Naive B cell (primary cell): ENCODE measurements around the gene CES4A. TPM values are rescaled to one million over a fixed set of nuclear protein-coding genes. Genes with fewer than 3 reads are reported as not detected.

Source experiments
- ATAC-seq, 2 donors: fragments of 150-1000 bp; cut with Tn5 transposase; 2 replicates each; pipeline ENCODE4 v1.10.0; 2021; ENCODE audit warnings: low read depth in 2 of 2, mild to moderate bottlenecking in 2 of 2, moderate library complexity in 2 of 2
- DNase-seq: peaks from one replicate; pipeline ENCODE4 v3.0.0; 2022
- H3K27ac Mint-ChIP-seq, 6 donors: one replicate each; pipeline ENCODE4 v1.8.0; 2020 to 2022; ENCODE audit warnings: mild to moderate bottlenecking in 6 of 6, mixed read lengths in 6 of 6, moderate library complexity in 5 of 6, inconsistent platforms in 2 of 6
- H3K27me3 Mint-ChIP-seq, 3 donors: one replicate each; pipeline ENCODE4 v1.8.0; 2021 to 2022; ENCODE audit warnings: mixed read lengths in 3 of 3, mild to moderate bottlenecking in 1 of 3
- H3K36me3 Mint-ChIP-seq, 2 donors: one replicate each; pipeline ENCODE4 v1.8.0; 2020 to 2022; ENCODE audit warnings: mixed read lengths in 2 of 2, inconsistent platforms in 1 of 2, mild to moderate bottlenecking in 1 of 2
- H3K4me1 Mint-ChIP-seq, 3 donors: one replicate each; pipeline ENCODE4 v1.8.0; 2020 to 2022; ENCODE audit warnings: mixed read lengths in 3 of 3, inconsistent platforms in 1 of 3, mild to moderate bottlenecking in 1 of 3, moderate library complexity in 1 of 3
- H3K4me3 Mint-ChIP-seq, 8 donors: one replicate each; pipeline ENCODE4 v1.8.0; 2020 to 2022; ENCODE audit warnings: mild to moderate bottlenecking in 8 of 8, mixed read lengths in 8 of 8, moderate library complexity in 8 of 8, inconsistent platforms in 2 of 8
- H3K9me3 Mint-ChIP-seq, 7 donors: one replicate each; pipeline ENCODE4 v1.8.0; 2020 to 2022; ENCODE audit warnings: mixed read lengths in 7 of 7, mild to moderate bottlenecking in 5 of 7, inconsistent platforms in 2 of 7, moderate library complexity in 1 of 7
- polyA plus RNA-seq, 6 donors: library from polyadenylated mRNA; unstranded; fragments of 300-500 nt; fragmentation: Illumina TruSeq; gene quantifications; one replicate each; pipeline ENCODE4 v1.2.3, GENCODE V29; 2021; ENCODE audit warnings: low read depth in 6 of 6

The CES4A gene
- polyA plus RNA-seq, 6 donors from 2014 or later = 0.61 to 5.8 (median 1.4) TPM

DNA sequence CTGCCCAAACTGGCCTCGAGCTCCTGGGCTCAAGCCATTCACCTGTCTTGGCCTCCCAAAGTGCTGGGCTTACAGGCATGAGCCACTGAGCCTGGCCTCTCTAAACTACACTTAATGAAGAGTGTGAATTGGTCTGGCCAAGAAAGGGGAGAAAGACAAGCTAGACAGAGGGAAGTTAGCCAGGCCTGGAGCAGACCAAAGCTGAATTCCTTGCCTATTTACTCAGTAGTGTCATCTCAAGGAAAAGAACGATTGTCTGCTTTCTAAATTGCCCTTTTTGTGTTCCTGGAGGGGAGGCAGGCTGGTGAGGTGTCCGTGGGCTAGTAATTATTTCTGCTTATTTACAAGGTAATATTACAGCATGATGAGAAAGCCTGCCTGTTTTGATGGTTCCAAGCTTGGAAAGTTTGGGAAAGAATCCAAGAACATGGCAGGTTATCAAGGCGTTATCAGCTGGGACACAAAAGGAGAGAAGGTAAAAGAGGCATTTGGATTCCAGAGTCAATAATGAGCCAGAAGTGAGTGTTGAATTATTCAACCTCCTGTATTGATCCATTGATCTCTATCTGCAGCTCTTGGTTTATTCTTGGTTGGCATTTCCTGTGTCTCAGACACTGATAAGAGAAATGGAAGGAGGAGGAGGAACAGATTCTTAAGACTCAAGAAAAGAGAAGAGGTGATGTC is 34.3 kb downstream of the CES4A start:
- Mint-ChIP-seq H3K4me3 (no peak overlapping the region), H3K4me1 (peaks cover 0 to 6% (median 2%) of the 10 kb centered on the region in 3 donors), H3K27ac (no peak overlapping the region), H3K9me3 (no peaks in the 10 kb centered on the region), H3K36me3 (no peaks in the 10 kb centered on the region), H3K27me3 (no peaks in the 10 kb centered on the region)
- DNase-seq (no peak), ATAC-seq (no peak)

DNA sequence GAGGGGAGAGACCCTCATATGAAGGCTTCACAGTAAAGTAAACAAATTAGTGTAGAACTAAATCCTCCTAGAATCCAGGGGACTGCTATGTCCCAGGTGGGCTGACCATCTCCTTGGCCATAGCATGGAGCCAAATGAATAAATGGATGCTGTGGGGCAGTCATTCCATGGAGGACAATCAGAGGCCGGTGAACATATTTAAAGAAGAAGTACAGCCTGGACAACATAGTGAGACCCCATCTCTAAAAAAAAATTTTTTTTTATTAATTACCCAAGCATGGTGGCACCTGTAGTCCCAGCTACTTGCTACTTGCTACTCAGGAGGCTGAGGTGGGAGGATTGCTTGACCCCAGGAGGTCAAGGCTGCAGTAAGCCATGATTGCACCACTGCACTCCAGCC is 35.3 kb downstream of the CES4A start:
- Mint-ChIP-seq H3K4me1 (peaks cover 0 to 8% (median 6%) of the 10 kb centered on the region in 3 donors), H3K9me3 (no peaks in the 10 kb centered on the region), H3K4me3 (peak overlapping the region in 1 of 8 donors; percentile 21), H3K36me3 (no peaks in the 10 kb centered on the region), H3K27me3 (no peaks in the 10 kb centered on the region), H3K27ac (peak overlapping the region in 1 of 6 donors; percentile 61)
- DNase-seq (no peak), ATAC-seq (no peak)

DNA sequence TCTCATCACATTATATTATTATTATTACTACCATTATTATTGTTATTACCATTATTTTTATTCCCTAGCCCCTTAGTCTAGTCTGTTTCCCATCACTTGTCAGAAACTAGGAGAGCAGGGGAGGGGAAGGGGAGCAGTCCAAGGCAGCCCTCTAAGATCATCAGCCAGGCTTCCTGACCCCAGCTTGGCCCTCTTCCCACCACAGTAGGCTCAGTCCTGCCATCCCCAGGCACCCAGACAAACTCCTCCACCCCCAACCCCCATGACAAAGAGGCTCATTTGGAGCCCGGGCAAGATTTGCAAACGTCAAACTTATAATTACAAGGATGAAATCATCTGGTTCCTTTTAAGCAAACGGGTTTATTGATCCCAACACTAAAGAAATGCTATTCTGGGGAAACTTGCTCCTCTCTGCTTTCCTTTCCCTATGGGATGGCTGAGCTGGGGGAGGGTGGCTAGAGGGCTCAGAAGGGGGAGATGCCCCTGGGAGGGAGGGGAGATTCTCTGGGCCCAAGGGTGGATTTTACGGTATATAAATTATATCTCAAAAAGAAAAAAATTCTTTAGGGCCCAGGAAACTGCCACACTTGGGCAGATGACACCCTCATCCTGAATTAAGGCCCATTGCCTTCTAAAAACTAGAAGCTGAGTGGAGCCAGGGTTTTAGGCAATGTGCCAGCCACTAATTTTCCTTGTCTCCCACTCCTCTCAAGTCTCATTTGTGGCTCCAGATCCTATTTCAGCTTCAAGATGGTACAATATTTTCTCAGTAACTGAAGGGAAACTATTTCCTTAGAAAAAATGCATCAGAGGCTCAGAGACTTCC is 36.2 kb downstream of the CES4A start:
- Mint-ChIP-seq H3K36me3 (no peaks in the 10 kb centered on the region), H3K27me3 (no peaks in the 10 kb centered on the region), H3K4me3 (no peak overlapping the region), H3K4me1 (peaks cover 0 to 8% (median 6%) of the 10 kb centered on the region in 3 donors), H3K27ac (no peak overlapping the region), H3K9me3 (no peaks in the 10 kb centered on the region)
- DNase-seq (no peak), ATAC-seq (no peak)

DNA sequence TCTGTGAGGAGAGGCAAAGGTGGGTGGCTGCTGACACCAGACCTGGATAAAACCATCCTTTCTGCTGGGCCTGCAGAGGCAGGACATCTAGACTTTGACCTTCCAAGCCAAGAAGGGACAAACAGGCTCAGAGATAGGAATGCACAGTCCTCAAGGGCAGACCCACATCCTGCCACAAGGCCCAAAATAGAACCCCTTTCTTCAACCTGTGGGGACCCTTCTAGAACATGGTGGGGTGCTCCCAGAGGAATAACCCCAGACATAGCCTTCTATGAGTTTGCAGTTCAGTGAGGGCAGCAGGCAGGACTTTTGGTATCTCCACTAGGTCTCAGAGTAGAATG is 36.8 kb downstream of the CES4A start:
- Mint-ChIP-seq H3K27me3 (no peaks in the 10 kb centered on the region), H3K36me3 (no peaks in the 10 kb centered on the region), H3K9me3 (no peaks in the 10 kb centered on the region), H3K27ac (no peak overlapping the region), H3K4me1 (peaks cover 1 to 10% (median 6%) of the 10 kb centered on the region in 3 donors), H3K4me3 (peak overlapping the region in 2 of 8 donors; percentile 59 to 78)
- DNase-seq = no peak
- ATAC-seq = no peak

DNA sequence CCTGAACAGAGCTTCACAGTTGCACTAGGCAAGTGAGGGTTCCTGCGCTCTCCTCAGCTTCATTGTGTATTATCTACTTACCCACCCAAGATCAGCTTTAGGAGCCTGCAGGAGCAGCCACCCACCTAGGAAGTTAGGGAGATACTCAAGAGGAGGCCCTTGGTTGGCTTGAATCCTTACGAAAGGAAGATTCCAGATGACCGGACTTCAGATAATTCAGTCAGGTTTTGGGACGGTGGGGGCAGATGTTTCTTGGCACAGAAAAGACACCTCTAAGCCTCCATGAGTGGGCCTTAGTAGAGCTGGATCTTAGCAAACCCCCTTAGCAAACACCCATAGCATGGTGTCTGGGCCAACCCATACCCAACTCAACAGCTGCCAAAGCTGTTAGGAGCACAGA is 38.2 kb downstream of the CES4A start:
- Mint-ChIP-seq H3K27ac (no peak overlapping the region), H3K9me3 (no peaks in the 10 kb centered on the region), H3K4me1 (peaks cover 5 to 22% (median 7%) of the 10 kb centered on the region in 3 donors), H3K27me3 (no peaks in the 10 kb centered on the region), H3K36me3 (no peaks in the 10 kb centered on the region), H3K4me3 (peak overlapping the region in 2 of 8 donors; percentile 40 to 66)
- ATAC-seq (no peak), DNase-seq (no peak)

DNA sequence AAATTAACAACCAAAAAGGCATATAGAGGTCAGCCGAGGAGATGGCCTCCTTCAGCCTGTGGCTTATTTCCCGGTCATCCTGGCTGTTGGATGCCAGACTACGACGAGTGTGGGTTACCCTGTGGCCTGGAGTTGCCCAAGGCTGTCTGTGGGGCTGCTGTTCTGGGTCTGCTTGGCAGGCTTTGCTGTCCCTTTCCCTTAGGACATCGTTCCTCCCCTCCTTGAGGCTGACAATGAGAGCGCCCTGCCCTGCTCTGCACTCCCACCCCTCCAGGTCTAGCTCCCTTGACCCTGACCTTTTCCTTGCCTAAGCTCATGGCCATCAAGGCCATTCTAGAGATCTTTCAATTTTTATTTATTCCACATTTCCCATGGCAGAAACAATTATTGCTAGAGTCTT is 38.7 kb downstream of the CES4A start:
- DNase-seq (no peak), ATAC-seq (no peak)
- H3K36me3 Mint-ChIP-seq = no peaks in the 10 kb centered on the region
- H3K27ac Mint-ChIP-seq = peak overlapping the region in 2 of 6 donors; percentile 2 to 79
- peaks cover 10 to 27% (median 11%) of the 10 kb centered on the region in 3 donors for H3K4me1 Mint-ChIP-seq
- H3K9me3 Mint-ChIP-seq = no peaks in the 10 kb centered on the region
- H3K27me3 Mint-ChIP-seq = no peaks in the 10 kb centered on the region
- H3K4me3 Mint-ChIP-seq = peak overlapping the region in 4 of 8 donors; percentile 35 to 61 (median 48)

DNA sequence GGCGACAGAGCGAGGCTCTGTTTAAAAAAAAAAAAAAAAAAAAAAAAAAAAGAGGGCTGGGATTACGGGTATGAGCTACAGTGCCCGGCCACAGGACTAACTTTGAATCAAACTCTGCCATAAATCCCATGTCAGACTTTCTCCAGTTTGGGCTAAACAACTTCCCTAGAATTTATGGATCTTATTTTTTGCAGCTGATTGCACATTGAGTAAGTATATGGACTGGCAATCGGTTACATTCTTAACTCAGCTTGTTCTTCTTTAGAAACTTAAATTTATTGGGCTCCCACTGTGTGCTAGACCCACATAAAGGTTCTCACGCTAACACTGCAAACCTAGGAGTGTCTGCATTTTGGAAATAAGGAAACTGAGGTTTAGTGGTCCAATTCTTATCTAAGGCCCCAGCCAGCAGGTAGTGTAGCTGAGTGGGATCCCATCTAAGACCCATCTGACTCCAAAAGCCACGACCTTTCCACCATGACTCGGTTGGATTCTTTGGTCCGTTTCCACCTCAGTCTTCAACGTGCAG is 39.8 kb downstream of the CES4A start:
- DNase-seq = no peak
- no peaks in the 10 kb centered on the region for H3K36me3 Mint-ChIP-seq
- H3K4me1 Mint-ChIP-seq = peaks cover 11 to 39% (median 12%) of the 10 kb centered on the region in 3 donors

DNA sequence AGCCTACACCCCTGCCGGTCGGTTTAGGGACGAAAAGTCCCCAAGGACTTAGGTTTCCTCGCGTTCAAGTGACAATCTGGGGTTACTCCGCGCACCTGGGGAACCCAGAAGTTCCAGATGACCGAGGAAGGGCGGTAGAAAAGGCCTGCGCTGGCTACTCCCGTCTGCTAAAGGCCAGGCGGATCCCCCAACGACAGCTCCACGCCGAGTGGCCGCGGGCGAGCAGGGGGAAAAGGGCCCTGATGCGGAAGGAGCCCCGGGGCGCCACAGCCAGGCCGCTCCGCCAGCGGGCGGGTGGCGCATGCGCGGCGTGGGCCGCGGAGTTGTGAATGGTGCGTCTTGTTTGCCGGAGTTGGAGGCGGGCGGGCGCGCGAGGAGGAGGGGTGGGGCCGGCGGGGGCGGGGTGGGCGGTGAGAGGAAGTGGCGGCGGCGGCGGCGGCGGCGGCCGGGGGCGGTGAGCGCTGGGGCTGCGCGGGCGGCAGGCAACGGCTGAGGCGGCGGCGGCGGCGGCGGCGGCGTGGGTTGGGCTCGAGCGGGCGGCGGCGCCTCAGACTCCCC is 40.4 kb downstream of the CES4A start, which contains the start of gene CBFB:
Gene CBFB, plus strand, starts transcription at position 454 of the 558 bp plus-strand sequence. CDS start 259 bp downstream, outside the sequence.
- H3K4me3 Mint-ChIP-seq = peak within 1 kb of the TSS; percentile 82 to 96 (median 93)
- DNase-seq (peak; percentile 96), ATAC-seq (peak; percentile 82)
- no peaks in the 10 kb centered on the region for H3K27me3 Mint-ChIP-seq
- no peaks in the 10 kb centered on the region for H3K36me3 Mint-ChIP-seq
- H3K4me1 Mint-ChIP-seq = peaks cover 11 to 43% (median 12%) of the 10 kb centered on the region in 3 donors
- no peaks in the 10 kb centered on the region for H3K9me3 Mint-ChIP-seq
- peak within 1 kb of the TSS; percentile 87 to 97 (median 97) for H3K27ac Mint-ChIP-seq

More for the DNA sequence above, 39.8 kb downstream of the CES4A start:
- no peaks in the 10 kb centered on the region for H3K27me3 Mint-ChIP-seq
- ATAC-seq = no peak
- H3K4me3 Mint-ChIP-seq = peak overlapping the region; percentile 76 to 94 (median 88)
- H3K9me3 Mint-ChIP-seq = no peaks in the 10 kb centered on the region
- peak overlapping the region; percentile 87 to 97 (median 96) for H3K27ac Mint-ChIP-seq

DNA sequence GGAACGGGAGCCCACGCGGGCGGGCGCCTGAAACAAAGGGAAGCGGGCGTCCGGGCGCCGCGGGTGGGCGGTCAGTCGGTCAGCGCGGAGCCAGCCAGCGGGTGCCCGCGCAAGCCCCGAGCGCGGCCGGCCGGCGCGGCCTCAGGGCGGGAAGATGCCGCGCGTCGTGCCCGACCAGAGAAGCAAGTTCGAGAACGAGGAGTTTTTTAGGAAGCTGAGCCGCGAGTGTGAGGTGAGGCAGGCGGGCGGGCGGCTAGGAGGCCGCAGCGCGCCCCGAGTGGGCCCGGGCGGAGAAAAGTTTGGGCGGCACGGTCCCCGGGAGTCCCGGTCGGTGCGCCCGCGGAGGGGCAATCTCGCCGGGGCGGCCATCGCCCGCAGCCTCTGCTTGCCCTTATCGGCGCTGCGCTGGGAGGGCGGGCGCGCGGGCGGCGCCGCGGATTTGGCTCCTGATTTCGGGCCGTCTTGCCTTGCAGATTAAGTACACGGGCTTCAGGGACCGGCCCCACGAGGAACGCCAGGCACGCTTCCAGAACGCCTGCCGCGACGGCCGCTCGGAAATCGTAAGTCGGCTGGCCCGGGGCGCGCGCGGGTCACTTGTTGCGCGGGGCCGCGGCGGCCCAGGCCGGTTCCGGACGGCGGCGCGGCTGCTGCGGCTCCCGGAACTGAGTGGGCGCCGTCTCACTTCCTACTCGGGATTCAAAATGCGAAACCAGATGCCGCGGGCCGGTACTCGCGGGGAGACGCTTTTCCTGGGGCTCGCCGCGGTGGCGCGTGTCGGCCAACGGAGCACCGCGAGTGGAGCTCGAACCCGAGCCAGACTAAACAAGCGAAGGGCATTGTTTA is 41.1 kb downstream of the CES4A start:
- Mint-ChIP-seq H3K4me3 (peak overlapping the region; percentile 82 to 96 (median 93)), H3K9me3 (no peaks in the 10 kb centered on the region), H3K4me1 (peaks cover 14 to 47% (median 14%) of the 10 kb centered on the region in 3 donors), H3K27me3 (no peaks in the 10 kb centered on the region), H3K27ac (peak overlapping the region in 5 of 6 donors; percentile 81 to 97 (median 89)), H3K36me3 (no peaks in the 10 kb centered on the region)
- peak; percentile 44 to 45 for ATAC-seq
- peak; percentile 65 for DNase-seq

DNA sequence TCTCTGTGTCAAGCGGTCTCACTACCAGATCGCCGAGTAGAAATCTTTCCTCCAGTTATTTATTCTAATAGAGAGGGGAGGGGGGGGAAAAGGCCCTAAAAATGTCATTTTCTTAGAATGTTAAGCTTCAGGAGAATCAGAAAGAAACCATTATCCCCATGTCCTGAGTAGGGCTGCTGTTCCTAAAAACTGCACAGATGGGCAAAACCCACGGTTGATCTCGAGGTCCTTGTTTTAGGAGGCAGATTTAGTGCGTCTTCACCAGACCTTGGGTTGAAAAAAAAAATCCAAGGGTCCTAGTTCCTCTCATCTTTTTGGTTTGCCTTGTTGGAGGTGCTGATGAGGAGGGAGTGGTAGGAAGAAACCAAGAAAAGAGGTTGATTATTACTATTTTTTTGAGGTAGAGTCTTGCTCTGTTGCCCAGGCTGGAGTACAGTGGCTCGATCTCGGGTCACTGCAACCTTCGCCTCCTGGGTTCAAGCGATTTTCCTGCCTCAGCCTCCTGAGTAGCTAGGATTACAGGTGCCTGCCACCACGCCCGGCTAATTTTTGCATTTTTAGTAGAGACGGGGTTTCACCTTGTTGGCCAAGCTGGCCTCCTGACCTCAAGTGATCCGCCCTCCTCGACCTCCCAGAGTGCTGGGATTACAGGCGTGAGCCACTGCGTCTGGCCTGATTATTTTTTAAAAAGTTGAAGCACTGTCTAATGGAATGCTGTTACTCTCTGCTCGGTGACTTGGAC is 42.0 kb downstream of the CES4A start:
- ATAC-seq = no peak
- no peak for DNase-seq
- H3K27ac Mint-ChIP-seq = peak overlapping the region in 5 of 6 donors; percentile 81 to 97 (median 89)
- H3K9me3 Mint-ChIP-seq = no peaks in the 10 kb centered on the region
- H3K27me3 Mint-ChIP-seq = no peaks in the 10 kb centered on the region
- H3K36me3 Mint-ChIP-seq = peaks cover 0 to 5% of the 10 kb centered on the region in 2 donors
- peak overlapping the region; percentile 82 to 96 (median 93) for H3K4me3 Mint-ChIP-seq
- peaks cover 16 to 57% (median 24%) of the 10 kb centered on the region in 3 donors for H3K4me1 Mint-ChIP-seq

DNA sequence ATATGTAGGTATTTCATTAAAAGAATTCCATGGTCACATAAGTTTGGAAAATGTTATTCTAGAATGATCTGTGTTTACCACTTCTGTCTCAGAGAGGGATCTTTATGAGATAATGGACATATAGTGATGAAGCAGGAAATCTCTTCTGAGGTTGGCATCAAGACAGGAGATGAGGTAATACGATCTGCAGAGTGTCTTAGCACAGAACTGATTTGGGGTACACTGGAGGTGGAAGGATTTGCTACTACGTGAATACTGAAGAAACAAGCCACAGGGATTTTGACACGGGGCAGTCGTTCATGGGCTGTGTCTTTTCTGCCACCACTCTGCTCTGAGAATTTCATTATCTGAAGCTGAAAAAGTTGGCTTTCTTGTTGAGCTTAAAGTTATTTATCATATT is 46.1 kb downstream of the CES4A start:
- peaks cover 0 to 5% of the 10 kb centered on the region in 2 donors for H3K36me3 Mint-ChIP-seq
- H3K4me3 Mint-ChIP-seq = peak overlapping the region in 2 of 8 donors; percentile 1 to 40
- H3K27me3 Mint-ChIP-seq = no peaks in the 10 kb centered on the region
- no peaks in the 10 kb centered on the region for H3K9me3 Mint-ChIP-seq
- peaks cover 16 to 53% (median 25%) of the 10 kb centered on the region in 3 donors for H3K4me1 Mint-ChIP-seq
- DNase-seq (no peak), ATAC-seq (no peak)
- H3K27ac Mint-ChIP-seq = peak overlapping the region in 2 of 6 donors; percentile 16

DNA sequence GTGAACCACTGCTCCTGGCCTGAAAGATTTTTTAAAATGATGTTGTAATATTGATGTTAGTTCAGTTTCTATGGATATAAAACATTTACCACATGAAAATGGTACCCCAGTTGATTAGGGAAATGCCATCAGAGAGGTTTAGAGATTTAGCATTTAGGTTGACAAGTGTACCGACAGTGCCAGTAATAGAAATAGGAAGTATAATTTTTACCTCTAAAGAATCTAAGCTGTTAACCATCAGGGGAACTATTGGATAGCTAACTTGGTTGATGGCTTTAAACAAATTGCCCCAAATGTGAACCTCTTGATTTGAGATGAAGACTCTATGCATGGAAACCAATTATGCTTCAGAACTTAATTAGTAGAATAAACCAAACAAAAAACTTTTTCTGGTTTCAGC is 47.0 kb downstream of the CES4A start:
- peaks cover 13 to 50% (median 31%) of the 10 kb centered on the region in 3 donors for H3K4me1 Mint-ChIP-seq
- DNase-seq (no peak), ATAC-seq (peak; percentile 50 to 64)
- peak overlapping the region in 4 of 8 donors; percentile 26 to 56 (median 30) for H3K4me3 Mint-ChIP-seq
- H3K27ac Mint-ChIP-seq = peak overlapping the region in 3 of 6 donors; percentile 29 to 56 (median 44)
- no peaks in the 10 kb centered on the region for H3K27me3 Mint-ChIP-seq
- no peaks in the 10 kb centered on the region for H3K9me3 Mint-ChIP-seq
- peaks cover 1 to 9% of the 10 kb centered on the region in 2 donors for H3K36me3 Mint-ChIP-seq
